Gastroesophageal sphincter (tissue), 4 donors: ENCODE data around the gene ARG2. TPM values are rescaled to one million over a fixed set of nuclear protein-coding genes. Genes with fewer than 3 reads are reported as not detected.
A peak's percentile ranks its signal among the peaks of the same experiment; 100 is the strongest.
"Not testable (repeated sequence)": the region's sequence is repeated elsewhere in the genome, so short reads cannot be mapped to it uniquely, and the experiment has no call there.

Experiments used
- ATAC-seq: fragments of 150-250 bp; one replicate; pipeline ENCODE4 v1.9.1; 2016; ENCODE audit warnings: mild to moderate bottlenecking, moderate library complexity
- H3K27ac ChIP-seq, 4 donors: fragments of 200-600 bp; sonication (generic) in 3 of 4; 1 replicate in 3 of 4; 2 replicates in 1 of 4; pipeline ENCODE4 v1.5.1; 2016 to 2019
- H3K27me3 ChIP-seq: fragments of 200-600 bp; sonication (generic); one replicate; pipeline ENCODE4 v1.5.1; 2019
- H3K36me3 ChIP-seq, 2 donors: fragments of 200-600 bp; sonication (generic); one replicate each; pipeline ENCODE4 v1.5.1; 2019; ENCODE audit warnings: control low read depth in 1 of 2
- H3K4me1 ChIP-seq, 3 donors: fragments of 200-600 bp; sonication (generic); 1 replicate in 2 of 3; 2 replicates in 1 of 3; pipeline ENCODE4 v1.5.1; 2016 to 2019; ENCODE audit warnings: control low read depth in 2 of 3
- H3K4me3 ChIP-seq, 2 donors: fragments of 200-600 bp; sonication (generic); one replicate each; pipeline ENCODE4 v1.5.1; 2019; ENCODE audit warnings: mild to moderate bottlenecking in 1 of 2, moderate library complexity in 1 of 2
- H3K9me3 ChIP-seq, 3 donors: fragments of 200-600 bp; sonication (generic); one replicate each; pipeline ENCODE4 v1.5.1; 2017 to 2019; ENCODE audit warnings: control low read depth in 2 of 3
- EP300 ChIP-seq: sonication (generic); formaldehyde crosslinking; IDR thresholded peaks from one replicate; pipeline ENCODE4 v1.6.1; 2017; ENCODE audit warnings: antibody characterized with exemption, mild to moderate bottlenecking
- POLR2A ChIP-seq, 2 donors: fragments of 450-650 bp; IDR thresholded peaks; one replicate each; pipeline ENCODE4 v1.6.1; 2017; ENCODE audit warnings: antibody characterized with exemption in 2 of 2, mild to moderate bottlenecking in 2 of 2, moderate library complexity in 1 of 2
- POLR2AphosphoS5 ChIP-seq: sonication (generic); formaldehyde crosslinking; IDR thresholded peaks from one replicate; pipeline ENCODE4 v1.6.1; 2017; ENCODE audit warnings: antibody characterized with exemption
- WGBS, 2 donors: methylation state at CpG; one replicate each; pipeline ENCODE4 v1.1.5; 2018; ENCODE audit warnings: low coverage in 1 of 2; 5-methylcytosine and 5-hydroxymethylcytosine counted together
- total RNA-seq, 4 donors: library from RNA; depleted of rRNA; stranded (reverse); fragments of >200 nt; gene quantifications; one replicate each; pipeline ENCODE4 v1.1.0, GENCODE V29; 2016
- TF ChIP-seq, protein P1 (sequence below), 4 experiments: fragments of 200-600 bp in 2 of 4; fragments of 450-650 bp in 2 of 4; sonication (generic) in 1 of 4; IDR thresholded peaks; one replicate each; pipeline ENCODE4 v1.5.1; 2017 to 2019; ENCODE audit warnings: antibody characterized with exemption in 4 of 4, mild to moderate bottlenecking in 2 of 4, moderate library complexity in 2 of 4

ARG2 gene
- total RNA-seq, 4 donors from 2014 or later: 5.7 to 24.7 (median 14.9) TPM

DNA sequence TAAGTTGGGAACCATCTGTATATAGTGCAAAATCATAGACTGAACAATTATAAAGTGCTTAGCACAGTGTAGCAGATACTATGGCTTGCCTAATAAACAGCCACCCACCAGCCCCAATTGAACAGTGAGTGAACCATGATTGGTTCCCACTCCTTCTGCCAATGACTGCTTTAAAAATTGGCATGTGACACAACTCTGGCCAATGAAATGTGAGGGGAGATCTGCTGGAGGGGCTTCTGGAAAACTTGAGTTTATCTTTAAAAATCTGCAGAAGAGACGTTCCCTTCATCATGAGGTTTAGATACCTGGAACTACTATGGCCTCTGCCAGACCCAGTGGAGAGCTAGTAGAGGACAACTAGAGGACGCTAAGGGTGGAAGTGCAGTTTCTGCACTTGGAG, 24.3 kb upstream of the ARG2 start:
- Histone ChIP-seq H3K36me3 (peaks cover 0 to 47% of the 10 kb centered on the region in 2 donors), H3K4me1 (peaks cover 0 to 16% (median 8%) of the 10 kb centered on the region in 3 donors), H3K4me3 (no peak overlapping the region), H3K9me3 (no peaks in the 10 kb centered on the region), H3K27ac (no peak overlapping the region), H3K27me3 (no peaks in the 10 kb centered on the region)
- TF ChIP-seq EP300 (no peak), POLR2A (IDR thresholded peaks at IDR 0.05) (no peak), POLR2AphosphoS5 (no peak)
- TF ChIP-seq, protein P1, sequence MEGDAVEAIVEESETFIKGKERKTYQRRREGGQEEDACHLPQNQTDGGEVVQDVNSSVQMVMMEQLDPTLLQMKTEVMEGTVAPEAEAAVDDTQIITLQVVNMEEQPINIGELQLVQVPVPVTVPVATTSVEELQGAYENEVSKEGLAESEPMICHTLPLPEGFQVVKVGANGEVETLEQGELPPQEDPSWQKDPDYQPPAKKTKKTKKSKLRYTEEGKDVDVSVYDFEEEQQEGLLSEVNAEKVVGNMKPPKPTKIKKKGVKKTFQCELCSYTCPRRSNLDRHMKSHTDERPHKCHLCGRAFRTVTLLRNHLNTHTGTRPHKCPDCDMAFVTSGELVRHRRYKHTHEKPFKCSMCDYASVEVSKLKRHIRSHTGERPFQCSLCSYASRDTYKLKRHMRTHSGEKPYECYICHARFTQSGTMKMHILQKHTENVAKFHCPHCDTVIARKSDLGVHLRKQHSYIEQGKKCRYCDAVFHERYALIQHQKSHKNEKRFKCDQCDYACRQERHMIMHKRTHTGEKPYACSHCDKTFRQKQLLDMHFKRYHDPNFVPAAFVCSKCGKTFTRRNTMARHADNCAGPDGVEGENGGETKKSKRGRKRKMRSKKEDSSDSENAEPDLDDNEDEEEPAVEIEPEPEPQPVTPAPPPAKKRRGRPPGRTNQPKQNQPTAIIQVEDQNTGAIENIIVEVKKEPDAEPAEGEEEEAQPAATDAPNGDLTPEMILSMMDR (IDR thresholded peaks at IDR 0.05): no peak
- WGBS, 2 donors: 78 to 86% methylated on average over 2 of the region's 2 CpGs
- ATAC-seq: no peak

DNA sequence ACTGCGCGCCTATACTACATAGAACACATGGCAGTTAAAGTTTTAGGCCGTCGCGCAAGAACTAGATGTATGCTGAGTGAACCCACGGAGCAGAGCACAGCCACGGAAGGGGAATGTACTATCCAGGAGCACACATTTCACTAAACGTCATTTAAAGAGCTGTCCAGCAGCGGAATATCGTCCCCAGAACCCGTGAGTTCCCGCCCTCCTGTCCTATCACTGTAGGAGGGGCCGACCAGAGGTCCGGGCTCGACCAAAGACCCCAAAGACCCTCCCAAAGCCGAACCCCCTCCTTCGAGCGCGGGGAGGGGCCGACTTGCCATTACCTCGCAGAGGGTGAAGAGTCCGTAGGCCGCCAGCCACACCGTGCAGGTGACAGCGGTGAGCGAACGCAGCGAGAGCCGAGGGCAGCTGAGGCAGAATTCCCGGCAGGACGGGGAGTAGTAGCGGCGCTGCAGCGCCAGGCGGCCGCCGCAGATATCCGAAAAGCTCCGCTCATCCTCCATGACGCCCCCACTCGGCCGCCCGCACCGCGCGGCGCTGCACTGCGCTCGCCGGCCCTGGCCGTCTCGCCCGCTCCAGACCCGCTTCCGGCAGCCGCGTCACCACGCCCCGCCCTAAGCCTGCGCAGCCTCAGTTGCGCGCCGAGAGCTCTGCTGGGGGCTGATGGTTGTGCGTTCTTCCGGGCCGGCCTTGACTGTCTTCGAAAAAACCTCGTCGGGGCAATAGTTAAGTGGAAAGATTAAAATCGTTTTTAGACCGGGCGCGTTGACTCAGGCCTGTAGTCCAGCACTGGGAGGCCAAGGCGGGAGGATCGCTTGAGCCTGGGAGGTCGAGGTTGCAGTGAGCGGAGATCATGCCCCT, 19.8 kb upstream of the ARG2 start, which contains the start of gene PIGH:
PIGH (minus strand) TSS at position 571 of the 864 bp plus-strand sequence; CDS start at position 506, 65 bp downstream.
- no peaks in the 10 kb centered on the region for H3K27me3 ChIP-seq
- H3K36me3 ChIP-seq: peaks cover 0 to 2% of the 10 kb centered on the region in 2 donors
- peaks cover 0 to 24% (median 8%) of the 10 kb centered on the region in 3 donors for H3K4me1 ChIP-seq
- ATAC-seq: peak; percentile 99
- 0% methylated on average over 2 to 6 of the region's 77 CpGs for WGBS, 2 donors
- H3K4me3 ChIP-seq: peak within 1 kb of the TSS; percentile 79 to 81
- H3K9me3 ChIP-seq: no peaks in the 10 kb centered on the region
- TF ChIP-seq POLR2AphosphoS5 (peak; percentile 84), POLR2A (IDR thresholded peaks at IDR 0.05) (peak; percentile 78 to 89), EP300 (no peak)
- TF ChIP-seq, protein P1 (IDR thresholded peaks at IDR 0.05): peak in 3 of 4 experiments; percentile 63 to 76 (median 71)
- H3K27ac ChIP-seq: peak within 1 kb of the TSS; percentile 83 to 96 (median 93)

DNA sequence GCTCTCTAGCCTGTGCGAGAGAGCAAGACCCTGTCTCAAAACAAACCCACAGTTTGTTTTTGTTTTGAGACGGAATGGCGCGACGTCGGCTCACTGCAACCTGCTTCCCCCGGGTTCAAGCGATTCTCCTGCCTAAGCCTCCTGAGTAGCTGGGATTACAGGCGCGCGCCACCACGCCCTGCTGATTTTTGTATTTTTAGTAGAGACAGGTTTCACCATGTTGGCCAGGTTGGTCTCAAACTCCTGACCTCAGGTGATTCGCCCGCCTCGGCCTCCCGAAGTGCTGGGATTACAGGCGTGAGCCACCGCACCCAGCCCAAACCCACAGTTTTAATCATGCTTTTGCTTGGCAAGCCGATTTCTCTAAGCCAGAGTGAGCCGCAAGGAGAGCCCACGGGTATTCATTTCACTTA, 19.2 kb upstream of the ARG2 start:
- H3K4me1 ChIP-seq: peaks cover 0 to 24% (median 8%) of the 10 kb centered on the region in 3 donors
- not testable (repeated sequence) for ATAC-seq, H3K27me3 ChIP-seq, H3K9me3 ChIP-seq, H3K36me3 ChIP-seq
- H3K4me3 ChIP-seq: peak overlapping the region; percentile 79 to 81
- 83% methylated on average over 14 of the region's 21 CpGs; no CpG with 5 or more reads in 1 of the 2 donors for WGBS, 2 donors
- peak overlapping the region; percentile 83 to 96 (median 93) for H3K27ac ChIP-seq

DNA sequence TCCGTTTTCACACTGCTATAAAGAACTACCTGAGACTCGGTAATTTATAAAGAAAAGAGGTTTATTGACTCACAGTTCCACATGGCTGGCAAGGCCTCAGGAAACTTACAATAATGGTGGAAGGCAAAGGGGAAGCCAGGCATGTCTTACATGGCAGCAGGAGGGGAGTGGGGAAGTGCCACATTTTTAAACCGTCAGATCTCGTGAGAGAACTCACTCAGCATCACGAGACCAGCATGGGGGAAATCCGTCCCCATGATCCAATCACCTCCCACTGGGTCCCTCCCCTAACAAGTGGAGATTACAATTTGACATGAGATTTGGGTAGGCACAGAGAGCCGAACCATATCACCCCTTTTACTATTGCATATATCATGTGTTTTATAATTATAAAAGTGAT, 17.6 kb upstream of the ARG2 start:
- Histone ChIP-seq H3K4me1 (peaks cover 0 to 24% (median 8%) of the 10 kb centered on the region in 3 donors), H3K4me3 (no peak overlapping the region), H3K27me3 (no peaks in the 10 kb centered on the region), H3K27ac (no peak overlapping the region), H3K9me3 (no peaks in the 10 kb centered on the region), H3K36me3 (no peaks in the 10 kb centered on the region)
- no peak for TF ChIP-seq POLR2A (IDR thresholded peaks at IDR 0.05)
- TF ChIP-seq, protein P1 (IDR thresholded peaks at IDR 0.05): no peak
- TF ChIP-seq POLR2AphosphoS5: no peak
- TF ChIP-seq EP300: no peak
- ATAC-seq: no peak
- 58 to 68% methylated on average over 6 to 7 of the region's 7 CpGs for WGBS, 2 donors

DNA sequence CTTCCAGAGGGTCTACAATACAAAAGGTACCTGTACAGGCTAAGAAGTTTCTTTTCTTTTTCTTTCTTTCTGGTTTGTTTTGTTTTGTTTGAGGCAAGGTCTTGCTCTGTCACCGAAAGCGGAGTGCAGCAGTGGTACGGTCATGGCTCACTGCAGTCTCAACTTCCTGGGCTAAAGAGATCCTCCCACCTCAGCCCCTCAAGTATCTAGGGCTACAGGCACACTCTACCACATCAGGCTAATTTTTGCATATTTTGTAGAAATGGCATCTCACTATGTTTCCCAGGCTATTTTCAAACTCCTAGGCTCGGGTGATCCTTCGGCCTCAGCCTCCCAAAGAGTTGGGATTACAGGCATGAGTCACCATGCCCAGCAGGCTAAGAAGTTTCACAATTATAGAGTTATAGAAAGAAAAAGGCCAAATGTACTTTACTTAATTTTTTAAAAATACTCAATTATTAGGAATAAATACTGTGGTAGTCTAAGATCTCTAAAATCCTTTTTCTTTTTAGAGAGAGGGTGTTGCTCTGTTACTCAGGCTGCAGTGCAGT, 16.6 kb upstream of the ARG2 start:
- WGBS, 2 donors: 63 to 69% methylated on average over 5 of the region's 5 CpGs
- TF ChIP-seq POLR2AphosphoS5 (no peak), POLR2A (IDR thresholded peaks at IDR 0.05) (no peak), EP300 (no peak)
- TF ChIP-seq, protein P1 (IDR thresholded peaks at IDR 0.05): no peak
- no peak for ATAC-seq

More for the DNA sequence above, 16.6 kb upstream of the ARG2 start:
- H3K36me3 ChIP-seq: no peaks in the 10 kb centered on the region
- H3K27me3 ChIP-seq: no peaks in the 10 kb centered on the region
- H3K9me3 ChIP-seq: no peaks in the 10 kb centered on the region
- H3K27ac ChIP-seq: no peak overlapping the region
- peaks cover 0 to 22% (median 8%) of the 10 kb centered on the region in 3 donors for H3K4me1 ChIP-seq
- no peak overlapping the region for H3K4me3 ChIP-seq
